DOHH2 (cell line): ENCODE data around the gene CLMN.

Source experiments
- H3F3A ChIP-seq: fragments of 200-600 bp; sonication (generic), shearing (Covaris generic); 2 replicates; pipeline ENCODE4 v1.6.0; 2016; ENCODE audit warnings: antibody characterized with exemption, mild to moderate bottlenecking; ENCODE audit not compliant: control insufficient read depth, insufficient read depth
- H3K27ac ChIP-seq: fragments of 200-600 bp; sonication (generic); 2 replicates; pipeline ENCODE4 v1.5.1; 2014; ENCODE audit warnings: low read depth, mild to moderate bottlenecking, low read length, moderate library complexity
- H3K27me3 ChIP-seq: fragments of 200-600 bp; sonication (generic); 2 replicates; pipeline ENCODE4 v1.6.1; 2014; ENCODE audit warnings: mild to moderate bottlenecking, low read length, mixed read lengths; ENCODE audit not compliant: control insufficient read depth
- H3K36me3 ChIP-seq: fragments of 200-600 bp; sonication (generic); 2 replicates; pipeline ENCODE4 v1.6.1; 2014; ENCODE audit warnings: mild to moderate bottlenecking, low read length, moderate library complexity, mixed read lengths; ENCODE audit not compliant: control insufficient read depth
- H3K4me1 ChIP-seq: fragments of 200-600 bp; sonication (generic); 2 replicates; pipeline ENCODE4 v1.6.1; 2014; ENCODE audit warnings: mild to moderate bottlenecking, low read length, mixed read lengths; ENCODE audit not compliant: control insufficient read depth
- H3K4me2 ChIP-seq: fragments of 200-600 bp; sonication (generic); 2 replicates; pipeline ENCODE4 v1.6.0; 2014; ENCODE audit warnings: mild to moderate bottlenecking, low read length, moderate library complexity
- H3K4me3 ChIP-seq: fragments of 200-600 bp; sonication (generic); 2 replicates; pipeline ENCODE4 v1.5.1; 2014; ENCODE audit warnings: mild to moderate bottlenecking, low read length, mixed read lengths
- H3K79me2 ChIP-seq: fragments of 200-600 bp; sonication (generic); 2 replicates; pipeline ENCODE4 v1.6.1; 2014; ENCODE audit warnings: mild to moderate bottlenecking, low read length, mixed read lengths; ENCODE audit not compliant: control insufficient read depth
- H3K9me2 ChIP-seq: fragments of 200-600 bp; sonication (generic); replicated peaks from 2 replicates; pipeline ENCODE4 v1.6.1; 2014; ENCODE audit warnings: mild to moderate bottlenecking, low read length, mixed read lengths; ENCODE audit not compliant: control insufficient read depth
- H3K9me3 ChIP-seq: fragments of 200-600 bp; sonication (generic); 2 replicates; pipeline ENCODE4 v1.6.1; 2014; ENCODE audit warnings: antibody characterized with exemption, low read length, mixed read lengths; ENCODE audit not compliant: control insufficient read depth, insufficient read depth
- H4K20me1 ChIP-seq: fragments of 200-600 bp; sonication (generic); 2 replicates; pipeline ENCODE4 v1.6.0; 2014; ENCODE audit warnings: low read depth, mild to moderate bottlenecking, antibody characterized with exemption, low read length, moderate library complexity; ENCODE audit not compliant: control insufficient read depth, insufficient read depth
- EZH2phosphoT487 ChIP-seq: fragments of 200-600 bp; sonication (generic); IDR thresholded peaks from 2 replicates; pipeline ENCODE4 v1.6.1; 2017; ENCODE audit warnings: borderline replicate concordance, mild to moderate bottlenecking, antibody characterized with exemption, low read length, moderate library complexity, mixed read lengths
- TF ChIP-seq, protein P1 (sequence below): fragments of 200-600 bp; sonication (generic); IDR thresholded peaks from one replicate; pipeline ENCODE4 v1.5.1; 2014; ENCODE audit warnings: antibody characterized with exemption, mild to moderate bottlenecking, low read depth, low read length; ENCODE audit not compliant: poor library complexity, severe bottlenecking

Gene CLMN

DNA sequence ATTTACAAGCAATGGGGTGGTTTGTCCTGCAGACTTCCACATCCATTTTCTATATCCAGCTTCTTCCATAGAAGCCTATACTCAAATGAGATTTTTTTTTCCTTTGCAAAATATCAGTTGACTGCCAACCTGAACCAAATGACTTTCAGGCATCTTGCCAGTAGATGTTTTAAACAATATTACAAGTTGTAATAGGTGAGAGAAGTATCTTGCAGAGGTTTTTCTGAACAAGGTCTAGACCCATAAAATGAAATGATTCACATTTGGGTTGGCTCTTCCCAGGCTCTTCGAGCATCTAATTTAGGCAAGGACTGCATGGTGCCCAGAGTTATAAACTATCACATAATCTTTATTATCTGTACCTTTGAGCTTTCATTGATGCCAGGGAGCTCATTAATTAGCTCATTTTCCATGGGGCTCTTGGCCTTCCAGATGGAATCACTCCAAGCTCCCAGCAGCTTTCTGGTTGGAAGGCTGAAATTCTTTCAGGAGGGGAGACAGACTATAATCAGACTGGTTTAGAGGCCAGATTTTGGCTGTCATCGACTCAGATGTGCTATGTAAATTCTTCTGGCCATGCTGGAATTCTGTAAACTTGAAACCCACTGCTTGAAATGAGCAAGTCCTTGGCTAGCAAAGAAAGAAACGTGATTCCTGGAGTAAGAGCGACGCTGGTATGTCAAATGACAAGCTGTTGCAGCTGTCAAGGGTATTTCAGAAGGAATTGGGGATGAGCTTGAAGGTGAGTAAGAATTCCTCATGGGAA lies 130.2 kb downstream of the CLMN start:
- TF ChIP-seq, protein P1, sequence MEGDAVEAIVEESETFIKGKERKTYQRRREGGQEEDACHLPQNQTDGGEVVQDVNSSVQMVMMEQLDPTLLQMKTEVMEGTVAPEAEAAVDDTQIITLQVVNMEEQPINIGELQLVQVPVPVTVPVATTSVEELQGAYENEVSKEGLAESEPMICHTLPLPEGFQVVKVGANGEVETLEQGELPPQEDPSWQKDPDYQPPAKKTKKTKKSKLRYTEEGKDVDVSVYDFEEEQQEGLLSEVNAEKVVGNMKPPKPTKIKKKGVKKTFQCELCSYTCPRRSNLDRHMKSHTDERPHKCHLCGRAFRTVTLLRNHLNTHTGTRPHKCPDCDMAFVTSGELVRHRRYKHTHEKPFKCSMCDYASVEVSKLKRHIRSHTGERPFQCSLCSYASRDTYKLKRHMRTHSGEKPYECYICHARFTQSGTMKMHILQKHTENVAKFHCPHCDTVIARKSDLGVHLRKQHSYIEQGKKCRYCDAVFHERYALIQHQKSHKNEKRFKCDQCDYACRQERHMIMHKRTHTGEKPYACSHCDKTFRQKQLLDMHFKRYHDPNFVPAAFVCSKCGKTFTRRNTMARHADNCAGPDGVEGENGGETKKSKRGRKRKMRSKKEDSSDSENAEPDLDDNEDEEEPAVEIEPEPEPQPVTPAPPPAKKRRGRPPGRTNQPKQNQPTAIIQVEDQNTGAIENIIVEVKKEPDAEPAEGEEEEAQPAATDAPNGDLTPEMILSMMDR, result no peak
- no peak for TF ChIP-seq EZH2phosphoT487
- Histone ChIP-seq H3K27me3 (peaks cover 42% of the 10 kb centered on the region), H3K9me3 (no peaks in the 10 kb centered on the region), H3K36me3 (no peaks in the 10 kb centered on the region), H3K79me2 (no peaks in the 10 kb centered on the region), H3K4me2 (no peak overlapping the region), H3K4me3 (no peak overlapping the region), H3F3A (no peaks in the 10 kb centered on the region), H3K4me1 (no peaks in the 10 kb centered on the region), H3K9me2 (no peaks in the 10 kb centered on the region), H3K27ac (no peak overlapping the region), H4K20me1 (no peaks in the 10 kb centered on the region)

DNA sequence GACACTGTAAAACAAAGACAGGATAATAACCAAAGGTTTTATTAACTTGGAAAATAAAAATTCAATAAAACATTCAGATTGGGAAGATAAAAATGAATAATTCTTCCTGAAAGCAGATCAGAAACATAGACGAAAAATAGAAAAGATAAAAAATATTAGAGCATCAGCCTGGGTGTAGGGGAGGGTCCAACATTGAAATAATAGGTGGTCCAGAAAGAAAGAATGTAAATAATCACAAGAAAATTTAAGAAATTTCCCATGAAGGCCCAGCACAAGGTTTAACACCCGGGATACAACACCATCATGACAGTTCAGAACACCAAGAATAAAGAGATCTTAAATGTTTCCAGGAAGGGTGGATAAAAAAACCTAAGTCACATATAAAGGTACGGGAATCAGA lies 131.3 kb downstream of the CLMN start:
- Histone ChIP-seq H3K4me1 (no peaks in the 10 kb centered on the region), H3F3A (no peaks in the 10 kb centered on the region), H3K9me2 (no peaks in the 10 kb centered on the region), H3K4me3 (no peak overlapping the region), H4K20me1 (no peaks in the 10 kb centered on the region), H3K79me2 (no peaks in the 10 kb centered on the region), H3K27me3 (peaks cover 45% of the 10 kb centered on the region), H3K4me2 (no peak overlapping the region), H3K36me3 (no peaks in the 10 kb centered on the region), H3K9me3 (no peaks in the 10 kb centered on the region), H3K27ac (no peak overlapping the region)
- TF ChIP-seq, protein P1, result no peak
- TF ChIP-seq EZH2phosphoT487, result no peak

DNA sequence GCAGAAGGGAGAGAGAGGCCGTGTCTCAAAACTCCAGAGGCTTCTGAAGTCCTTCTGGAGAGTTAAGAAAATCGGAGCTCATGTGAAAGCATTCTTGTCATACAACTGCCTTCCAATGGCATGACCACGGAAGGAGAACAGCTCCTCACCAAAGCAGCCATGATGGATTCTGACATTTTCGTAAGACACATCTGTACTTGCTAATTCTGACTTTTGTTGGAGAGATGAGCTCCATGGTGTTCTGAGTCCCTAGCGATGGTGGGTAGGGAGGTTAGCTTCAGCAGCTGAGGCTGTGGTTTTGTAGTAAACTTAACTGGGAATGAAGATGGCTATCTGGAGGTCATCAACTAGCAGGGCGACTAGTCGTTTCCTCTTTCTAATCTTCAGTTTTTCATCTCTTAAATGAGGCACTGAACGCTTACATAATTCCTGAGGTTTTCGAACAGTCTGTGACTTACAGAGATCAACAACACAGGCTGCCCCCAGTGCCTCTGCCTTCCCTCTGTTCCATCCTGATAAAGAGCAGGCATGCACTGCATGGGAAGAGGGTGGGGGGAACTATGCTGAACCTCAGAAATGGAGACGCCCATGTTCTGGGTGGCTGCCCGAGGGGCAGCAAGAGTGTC lies 133.8 kb downstream of the CLMN start:
- no peaks in the 10 kb centered on the region for H3K36me3 ChIP-seq
- H3K27ac ChIP-seq, result no peak overlapping the region
- no peaks in the 10 kb centered on the region for H3K79me2 ChIP-seq
- H3K4me1 ChIP-seq, result no peaks in the 10 kb centered on the region
- peaks cover 45% of the 10 kb centered on the region for H3K27me3 ChIP-seq
- H3K9me2 ChIP-seq, result no peaks in the 10 kb centered on the region
- H4K20me1 ChIP-seq, result no peaks in the 10 kb centered on the region
- H3F3A ChIP-seq, result no peaks in the 10 kb centered on the region
- no peaks in the 10 kb centered on the region for H3K9me3 ChIP-seq
- no peak overlapping the region for H3K4me2 ChIP-seq
- TF ChIP-seq, protein P1, result no peak
- TF ChIP-seq EZH2phosphoT487, result no peak
- H3K4me3 ChIP-seq, result no peak overlapping the region
